GM21390 (cell line): ENCODE data around the gene TNFAIP2.

ENCODE experiments used
- ATAC-seq: cut with Tn5 transposase; IDR thresholded peaks from one replicate; pipeline ENCODE4 v1.9.1; 2021; ENCODE audit not compliant: unreplicated experiment

Gene TNFAIP2

GRCh38 chr14:103179094-103179493 is 55.8 kb downstream of the TNFAIP2 start:
- ATAC-seq, result no peak

GRCh38 chr14:103180331-103180730 is 57.1 kb downstream of the TNFAIP2 start:
- ATAC-seq, result no peak

- no peak for ATAC-seq
Observed at GRCh38 chr14:103184046-103184445, 60.8 kb downstream of the TNFAIP2 start.

GRCh38 chr14:103185051-103186029 is 62.1 kb downstream of the TNFAIP2 start:
- ATAC-seq, result no peak

GRCh38 chr14:103186241-103186822 is 63.1 kb downstream of the TNFAIP2 start:
- no peak for ATAC-seq
